HG03565 (cell line): ENCODE data around the gene SLC22A23.
"Not testable (repeated sequence)": the region's sequence is repeated elsewhere in the genome, so short reads cannot be mapped to it uniquely, and the experiment has no call there.

Experiments
- ATAC-seq: cut with Tn5 transposase; IDR thresholded peaks from one replicate; pipeline ENCODE4 v1.9.1; 2021; ENCODE audit warnings: mild to moderate bottlenecking, moderate library complexity; ENCODE audit not compliant: unreplicated experiment

SLC22A23 gene

DNA sequence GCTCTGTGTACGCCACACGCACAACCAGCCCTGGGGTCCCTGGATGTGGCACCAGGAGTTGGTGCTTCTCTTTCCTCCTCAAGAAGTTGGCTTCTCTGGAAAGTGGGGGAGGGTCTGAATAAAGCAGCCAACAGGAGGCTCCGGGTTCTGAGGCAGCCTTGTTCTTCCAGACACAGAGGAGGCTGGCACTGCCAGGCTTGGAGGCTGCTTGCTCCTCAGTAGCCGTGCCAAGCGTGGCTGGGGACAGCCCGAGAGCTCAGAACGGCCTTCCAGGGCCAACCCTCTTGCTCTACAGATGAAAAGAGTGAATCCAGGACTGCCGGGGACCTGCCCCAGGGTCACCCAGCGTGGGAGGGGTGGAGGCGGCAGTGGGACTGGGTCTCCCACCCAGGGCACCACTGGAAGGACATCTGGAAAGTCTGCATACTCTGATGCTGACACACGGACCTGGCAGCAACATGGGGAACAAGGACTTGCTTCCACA, 70.4 kb downstream of the SLC22A23 start:
- ATAC-seq: no peak

DNA sequence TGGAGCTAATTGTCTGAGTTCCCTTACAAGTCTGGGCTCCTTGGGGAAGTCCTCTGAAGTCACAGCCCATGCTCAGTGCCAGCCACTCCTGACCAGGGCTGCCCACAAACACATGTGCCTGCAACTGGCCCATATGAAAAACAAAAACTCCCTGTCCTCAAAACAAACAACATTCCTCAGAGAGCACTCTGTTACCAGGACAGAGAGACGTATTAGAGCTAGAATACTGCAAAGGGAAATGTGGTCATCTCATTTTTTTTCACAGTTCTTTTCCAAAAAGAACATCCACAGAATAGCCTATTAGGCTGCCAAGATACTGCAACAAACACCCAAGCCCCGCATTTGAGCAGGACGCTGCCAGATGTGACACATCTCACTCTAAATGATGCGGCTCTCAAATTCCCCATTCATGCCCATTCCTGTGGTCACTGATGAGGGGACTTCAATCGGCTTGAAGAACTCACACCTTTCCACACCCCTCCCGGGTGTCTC, 71.1 kb downstream of the SLC22A23 start:
- no peak for ATAC-seq

DNA sequence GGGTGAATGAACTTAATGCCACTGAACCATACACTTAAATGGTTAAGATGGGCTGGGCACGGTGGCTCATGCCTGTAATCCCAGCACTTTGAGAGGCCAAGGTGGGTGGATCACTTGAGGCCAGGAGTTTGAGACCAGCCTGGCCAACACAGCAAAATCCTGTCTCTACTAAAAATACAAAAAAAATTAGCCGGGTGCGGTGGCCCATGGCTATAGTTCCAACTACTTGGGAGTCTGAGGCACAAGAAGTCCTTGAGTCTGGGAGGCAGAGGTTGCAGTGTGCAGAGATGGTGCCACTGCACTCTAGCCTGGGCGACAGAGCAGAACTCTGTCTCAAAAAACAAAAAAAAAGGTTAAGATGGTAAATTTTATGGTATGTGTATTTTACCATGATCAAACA, 71.7 kb downstream of the SLC22A23 start:
- not testable (repeated sequence) for ATAC-seq

DNA sequence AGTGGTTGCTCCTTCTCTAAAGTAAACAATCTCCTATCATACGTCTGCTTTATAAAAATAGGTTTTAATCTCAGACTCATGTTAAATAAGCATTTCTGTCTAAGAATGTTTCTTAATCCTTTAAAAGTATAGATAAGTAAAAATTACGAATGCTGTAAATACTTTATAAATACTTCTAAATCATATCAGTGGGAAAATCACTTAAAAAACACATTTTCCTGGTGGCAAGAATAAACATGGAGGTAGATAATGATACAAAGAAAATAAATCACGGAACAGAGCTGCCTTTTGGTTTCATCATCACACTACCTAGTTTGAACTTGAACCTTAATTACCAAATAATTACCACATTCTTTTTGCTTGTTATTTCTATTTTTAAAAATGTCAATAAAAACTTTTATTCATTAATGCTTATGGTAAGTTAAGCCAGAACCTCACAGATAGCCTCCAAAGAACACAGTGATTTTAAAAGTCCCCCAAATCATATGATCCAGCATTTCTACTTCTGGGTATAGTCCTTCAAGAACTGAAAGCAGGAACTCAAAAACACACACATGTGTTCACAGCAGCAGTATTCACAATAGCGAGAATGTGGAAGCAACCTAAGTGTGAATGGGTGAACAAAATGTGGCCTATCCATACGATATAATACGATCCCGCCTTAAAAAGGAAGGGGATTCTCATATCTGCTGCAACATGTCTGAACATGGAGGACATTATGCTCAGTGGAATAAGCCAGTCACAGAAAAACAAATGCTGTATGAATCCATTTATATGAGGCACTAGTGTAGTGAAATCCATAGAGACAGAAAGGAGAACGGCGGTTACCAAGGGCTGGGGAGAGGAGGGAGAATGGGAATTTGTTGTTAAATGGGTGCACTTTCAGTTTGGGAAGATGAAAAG, 72.4 kb downstream of the SLC22A23 start:
- ATAC-seq: no peak

DNA sequence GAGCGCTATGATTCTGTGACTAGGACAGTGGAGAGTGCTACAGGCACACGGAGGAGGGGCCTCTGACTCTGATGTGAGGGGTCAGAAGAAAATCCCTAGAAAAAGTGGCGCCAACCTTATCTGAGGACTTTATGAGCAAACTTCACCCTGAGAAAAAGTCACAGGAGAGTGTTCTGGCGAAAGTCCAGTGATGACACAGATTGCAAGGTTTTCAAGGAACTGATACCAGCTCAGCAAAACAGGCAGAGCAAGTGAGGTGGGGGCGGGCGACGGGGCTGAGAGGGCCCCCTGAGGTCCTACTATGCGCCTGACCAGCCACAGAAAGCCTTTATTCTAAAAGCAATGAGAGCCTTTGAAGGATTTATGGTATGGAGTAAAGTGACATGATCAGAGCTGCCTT, 73.3 kb downstream of the SLC22A23 start:
- ATAC-seq: no peak

DNA sequence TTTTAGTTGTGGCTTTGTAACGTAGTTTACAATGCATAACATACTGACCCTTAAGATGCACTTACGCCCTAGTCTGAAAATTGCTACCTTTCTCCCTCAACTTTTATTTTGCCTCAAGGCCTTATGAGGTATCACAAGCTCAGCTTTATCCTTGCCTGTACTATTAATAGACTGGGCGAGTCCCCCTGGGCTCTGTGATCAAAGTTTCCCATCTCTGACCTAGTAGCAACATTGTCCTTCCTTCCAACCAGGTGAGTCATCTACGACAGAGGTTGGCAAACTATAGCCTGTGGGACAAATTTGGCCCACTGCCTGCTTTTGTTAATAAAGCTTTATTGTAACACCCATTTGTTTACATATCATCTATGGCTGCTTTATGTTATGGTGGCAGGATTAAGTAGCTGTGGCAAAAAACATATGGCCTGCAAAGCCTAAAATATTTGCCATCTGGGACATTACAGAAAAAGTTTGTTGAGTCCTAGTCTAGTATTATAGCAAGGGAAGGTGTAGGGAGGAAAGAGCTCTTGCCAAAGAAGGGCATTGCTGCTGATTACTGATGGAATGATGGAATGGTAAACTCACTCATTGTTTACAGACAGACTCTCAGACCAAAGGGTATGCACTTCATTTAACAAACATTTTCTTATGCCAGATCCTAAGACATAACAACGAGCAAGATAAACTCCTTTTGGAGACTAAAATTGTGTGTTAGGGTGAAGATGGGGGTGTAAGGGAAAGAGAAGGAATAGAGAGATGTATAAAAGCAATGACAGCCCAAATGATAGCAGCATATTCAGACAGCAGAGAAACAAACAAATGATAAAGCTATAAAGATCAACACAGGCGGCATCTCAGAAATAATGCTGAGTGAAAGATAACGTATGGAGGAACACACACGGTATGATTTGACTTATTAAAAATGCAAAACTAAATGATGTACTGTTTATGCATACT, 74.2 kb downstream of the SLC22A23 start:
- no peak for ATAC-seq

DNA sequence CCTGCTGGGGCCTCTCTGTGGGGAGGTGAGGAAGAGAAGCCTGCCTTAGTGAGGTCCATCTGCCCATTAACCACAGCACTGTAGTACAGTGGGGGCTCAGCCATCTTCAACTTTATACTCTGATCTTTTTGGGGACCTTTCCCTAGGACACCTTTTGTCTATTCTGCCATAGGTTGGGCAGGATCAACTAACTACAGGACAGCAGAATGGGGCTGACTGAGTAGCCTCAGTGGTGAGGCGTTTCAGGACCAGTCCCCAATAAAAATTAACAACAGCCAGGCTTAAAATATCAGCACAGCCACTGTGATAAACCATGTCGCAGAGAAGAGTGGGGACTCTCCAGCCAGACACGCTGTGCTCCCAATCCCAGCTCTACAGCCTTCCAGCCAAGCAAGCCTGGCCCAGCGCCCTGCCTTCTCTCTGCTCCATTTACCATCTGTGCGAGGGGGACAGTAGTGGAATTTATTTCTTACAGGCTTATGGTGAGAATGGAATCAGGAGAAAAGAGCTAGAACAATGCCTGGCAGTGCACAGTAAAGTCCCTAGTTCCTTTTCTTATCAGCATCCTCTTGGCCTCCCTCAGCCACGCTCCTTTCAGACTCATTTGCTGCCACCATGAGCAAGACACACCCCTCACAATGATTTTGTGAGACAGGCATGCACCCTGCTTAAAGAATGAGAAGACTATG, 75.5 kb downstream of the SLC22A23 start:
- no peak for ATAC-seq

DNA sequence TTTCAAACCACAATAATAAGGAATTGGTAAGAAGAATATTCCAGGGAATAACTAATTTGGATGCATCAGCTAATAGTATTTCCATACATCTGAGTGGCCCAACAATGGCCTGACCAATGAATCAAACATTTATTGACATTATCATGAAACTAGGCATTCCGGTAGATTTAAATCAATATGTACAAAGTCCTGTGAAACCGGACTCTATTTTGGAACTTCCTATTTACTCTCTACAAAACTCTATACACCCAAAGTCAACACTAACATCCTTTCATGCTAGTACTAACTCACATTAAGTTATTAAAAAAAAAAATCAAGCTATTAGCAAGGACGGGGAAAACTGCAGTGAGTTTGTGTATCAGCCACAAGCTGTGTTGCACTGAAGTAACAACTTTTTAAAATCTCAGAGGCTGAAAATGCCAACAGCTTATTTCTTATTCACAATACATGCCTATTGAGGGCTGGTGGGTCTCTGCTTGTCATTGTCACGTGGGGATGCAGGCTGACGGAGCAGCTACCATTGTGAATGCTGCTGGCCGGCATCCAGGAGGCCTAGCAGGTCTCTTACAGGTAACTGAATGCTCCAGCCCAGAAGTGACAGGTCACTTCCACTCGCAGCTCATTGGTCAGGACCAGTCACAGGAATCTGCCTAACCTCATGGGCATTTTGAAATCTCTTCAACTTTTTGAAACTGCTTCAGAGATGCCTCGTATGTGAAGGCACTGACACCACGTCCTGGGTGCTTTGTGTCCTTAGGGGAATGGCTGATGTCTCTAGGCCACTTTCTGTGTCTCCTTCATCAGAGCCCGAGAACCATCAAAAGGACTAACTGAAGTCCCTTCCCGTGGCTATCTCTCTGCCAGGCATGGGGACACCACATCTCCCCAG, 76.3 kb downstream of the SLC22A23 start:
- ATAC-seq: no peak

DNA sequence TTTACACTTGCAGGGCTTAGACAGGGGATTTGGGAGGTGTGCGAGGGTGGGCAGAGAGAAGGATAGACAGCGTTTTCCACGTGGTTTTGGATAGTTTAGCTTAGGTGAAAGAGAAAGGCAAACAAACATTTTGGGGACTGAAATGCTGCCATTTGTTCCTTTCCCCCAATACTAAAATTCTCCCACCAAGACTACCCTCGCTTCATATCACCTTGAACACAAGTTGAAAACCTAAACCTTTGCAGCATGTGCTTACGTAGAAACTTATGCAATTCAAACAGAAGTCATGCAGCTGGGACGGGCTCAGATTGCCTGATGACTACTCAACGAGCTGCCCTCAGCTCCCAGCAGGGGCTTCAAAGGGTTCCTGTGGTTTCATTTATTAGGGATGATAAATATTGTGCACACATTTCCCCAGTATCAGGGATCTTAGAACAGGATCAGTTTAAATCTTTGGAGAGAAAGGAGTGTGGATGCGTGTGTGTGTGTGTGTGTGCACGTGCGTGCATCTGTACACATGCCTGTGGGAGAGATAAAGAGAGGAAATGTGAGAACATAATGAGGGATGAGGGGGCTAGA, 77.3 kb downstream of the SLC22A23 start:
- no peak for ATAC-seq

DNA sequence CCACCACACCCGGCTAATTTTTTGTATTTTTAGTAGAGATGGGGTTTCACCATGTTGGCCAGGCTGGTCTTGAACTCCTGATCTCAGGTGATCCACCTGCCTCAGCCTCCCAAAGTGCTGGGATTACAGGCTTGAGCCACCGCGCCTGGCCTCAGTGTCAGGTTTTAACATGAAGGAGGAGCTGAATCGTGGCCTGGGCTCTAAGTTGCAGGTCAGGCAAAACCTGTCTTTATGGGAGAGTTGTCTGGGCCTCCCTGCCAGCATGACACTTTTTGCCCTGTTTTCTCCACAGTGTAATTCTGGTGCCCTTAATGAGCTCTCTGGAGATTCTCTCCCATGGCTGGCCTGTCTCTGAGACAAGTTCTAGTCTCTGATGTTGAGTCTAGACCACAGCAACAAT, 78.0 kb downstream of the SLC22A23 start:
- not testable (repeated sequence) for ATAC-seq

DNA sequence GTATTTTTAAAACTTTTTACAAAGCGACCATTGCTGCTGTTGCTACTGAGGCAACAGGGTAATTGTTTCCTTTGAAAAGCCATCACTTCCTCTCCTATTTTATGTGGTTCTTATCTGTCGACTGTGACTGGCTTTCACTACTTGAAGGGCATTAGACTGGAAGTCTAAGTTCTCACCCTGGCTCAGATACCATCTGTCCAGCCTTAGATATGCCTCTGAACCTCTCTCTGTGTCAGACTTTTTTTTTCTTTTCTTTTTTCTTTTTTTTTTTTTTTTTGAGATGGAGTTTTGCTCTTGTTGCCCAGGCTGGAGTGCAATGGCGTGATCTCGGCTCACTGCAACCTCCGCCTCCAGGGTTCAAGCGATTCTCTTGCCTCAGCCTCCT, 78.5 kb downstream of the SLC22A23 start:
- ATAC-seq: not testable (repeated sequence)

DNA sequence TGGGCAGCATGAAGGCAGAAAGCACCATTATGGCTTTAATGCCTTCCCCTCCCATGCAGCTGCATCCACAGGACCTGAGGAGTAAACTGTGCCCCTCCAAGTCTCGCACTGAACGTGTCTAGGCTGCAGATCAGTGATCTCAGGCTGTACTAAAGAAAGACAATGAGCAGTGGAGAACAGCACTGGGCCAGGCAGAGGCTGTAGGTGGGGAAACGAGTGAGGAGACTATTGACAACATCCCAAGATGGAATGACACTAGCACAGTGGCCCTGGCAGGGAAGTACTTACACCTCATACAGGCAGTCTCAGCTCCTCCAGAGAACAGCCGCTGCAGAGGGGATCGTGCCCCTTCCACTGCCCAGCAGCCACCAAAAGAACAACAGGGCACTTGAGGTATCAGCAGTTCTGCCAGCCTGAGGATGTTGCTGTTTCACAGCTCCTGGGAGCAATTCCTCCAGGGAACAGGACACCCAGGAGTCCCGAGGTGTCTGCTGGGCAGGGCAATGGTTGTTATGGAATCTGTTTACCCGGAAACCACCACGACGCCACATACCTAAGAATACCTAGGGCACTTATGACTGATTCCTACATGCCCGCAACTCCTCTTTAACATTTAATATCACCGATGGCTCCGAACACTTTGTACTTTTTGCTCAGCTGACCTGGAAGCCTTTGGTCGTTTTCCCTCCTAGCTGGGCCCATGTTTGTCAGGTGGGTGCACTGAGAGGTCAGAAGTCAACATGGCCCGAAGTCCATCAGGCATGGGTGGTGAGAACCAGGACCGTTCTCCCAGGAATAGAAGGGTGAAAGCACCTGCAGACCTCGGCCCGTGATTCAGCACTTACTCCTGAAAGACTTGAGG, 79.1 kb downstream of the SLC22A23 start:
- no peak for ATAC-seq

DNA sequence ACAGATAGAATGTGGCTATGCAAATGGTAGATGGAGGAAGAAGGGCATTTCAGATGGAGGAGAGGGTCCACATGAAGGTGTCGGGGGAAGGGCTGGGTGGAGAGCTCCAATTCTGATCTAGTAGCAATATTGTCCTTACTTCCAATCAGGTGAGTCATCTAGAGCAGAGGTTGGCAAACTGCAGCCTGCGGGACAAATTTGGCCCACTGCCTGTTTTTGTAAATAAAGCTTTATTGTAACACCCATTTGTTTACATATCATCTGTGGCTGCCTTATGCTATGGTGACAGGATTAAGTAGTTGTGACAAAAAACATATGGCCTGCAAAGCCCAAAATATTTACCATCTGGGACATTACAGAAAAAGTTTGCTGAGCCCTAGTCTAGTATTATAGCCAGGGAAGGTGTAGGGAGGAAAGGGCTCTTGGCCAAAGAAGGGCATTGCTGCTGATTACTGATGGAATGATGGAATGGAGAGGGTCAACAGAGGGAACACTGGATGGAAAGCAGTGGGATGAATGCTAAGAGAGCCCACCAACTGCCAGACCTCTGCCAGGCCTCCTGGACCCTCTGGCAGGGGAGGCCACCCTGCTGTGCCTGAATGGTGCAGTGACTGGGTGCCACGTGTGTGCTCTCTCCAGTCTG, 79.8 kb downstream of the SLC22A23 start:
- no peak for ATAC-seq

DNA sequence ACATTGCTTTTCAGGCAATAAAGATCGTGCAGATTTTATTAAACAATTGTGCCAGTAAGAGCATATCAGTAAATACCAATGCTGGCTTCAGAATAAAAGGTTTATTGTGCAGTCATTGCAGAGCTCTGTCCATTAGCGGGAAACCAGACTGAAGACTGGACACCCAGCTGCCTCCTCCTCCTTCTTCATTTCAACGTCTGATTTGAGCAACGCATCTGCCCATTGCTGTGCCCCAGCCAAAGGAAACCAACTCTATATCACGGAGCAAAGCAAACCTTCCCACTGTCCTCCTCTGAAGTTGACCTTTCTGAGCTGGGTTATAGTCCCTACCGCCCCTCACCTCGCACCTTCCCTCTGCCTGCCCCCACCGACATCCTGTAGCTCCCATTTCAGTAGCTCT, 80.8 kb downstream of the SLC22A23 start:
- no peak for ATAC-seq

DNA sequence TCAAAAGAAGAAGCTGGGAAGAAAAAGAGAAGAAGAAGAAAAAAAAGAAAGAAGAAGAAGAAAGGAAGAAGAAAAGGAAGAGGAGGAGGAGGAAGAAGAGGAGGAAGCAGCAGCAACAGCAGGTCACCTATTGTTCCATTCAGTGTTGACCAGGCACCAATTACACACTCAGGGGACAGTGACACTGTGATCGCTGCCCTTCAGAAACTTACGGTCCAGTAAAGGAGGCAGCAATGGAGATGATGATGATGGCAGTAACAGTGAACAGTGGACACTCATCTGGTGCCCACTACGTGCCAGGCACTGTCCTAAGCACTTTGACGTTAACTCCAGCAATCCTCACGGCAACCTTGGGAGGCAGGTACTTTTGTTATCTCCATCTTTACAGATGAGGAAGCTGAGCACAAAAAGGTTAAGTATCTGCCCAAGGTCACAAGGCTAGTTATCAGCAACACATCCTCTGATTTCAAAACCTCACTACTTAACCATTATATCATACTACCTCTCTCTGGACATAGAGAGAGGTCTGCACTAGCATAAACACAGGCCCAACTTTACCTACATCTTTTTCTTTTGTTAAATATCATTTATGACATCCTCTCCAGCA, 83.2 kb downstream of the SLC22A23 start:
- no peak for ATAC-seq

DNA sequence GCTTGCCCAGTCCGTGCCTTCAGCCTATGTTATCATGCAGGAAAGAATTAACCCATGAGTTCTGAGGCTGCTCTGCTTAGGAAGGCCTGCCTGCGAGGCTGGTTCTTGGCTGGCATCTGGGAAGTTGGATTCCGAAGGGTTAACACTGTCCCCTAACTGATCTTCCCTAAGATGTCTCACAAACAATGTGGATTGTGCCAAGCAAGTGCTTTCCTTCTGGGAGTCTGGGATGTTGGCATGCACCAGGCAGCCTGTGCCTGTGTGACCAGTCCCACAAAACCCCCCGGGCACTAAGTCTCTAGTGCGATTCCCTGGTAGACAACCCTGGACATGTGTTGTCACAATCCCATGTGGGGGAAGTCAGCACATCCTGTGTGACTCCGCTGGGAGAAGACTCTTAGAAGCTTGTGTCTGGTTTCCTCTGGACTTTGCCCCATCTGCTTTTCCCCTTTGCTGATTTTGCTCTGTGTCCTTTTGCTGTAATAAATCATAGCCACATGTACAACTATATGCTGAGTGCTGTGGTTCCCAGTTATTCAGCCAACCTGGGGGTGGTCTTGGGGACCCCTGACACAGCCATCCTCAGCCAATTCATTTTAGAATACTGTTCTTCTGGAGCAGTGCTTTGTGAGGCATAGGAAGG, 83.8 kb downstream of the SLC22A23 start:
- ATAC-seq: no peak

DNA sequence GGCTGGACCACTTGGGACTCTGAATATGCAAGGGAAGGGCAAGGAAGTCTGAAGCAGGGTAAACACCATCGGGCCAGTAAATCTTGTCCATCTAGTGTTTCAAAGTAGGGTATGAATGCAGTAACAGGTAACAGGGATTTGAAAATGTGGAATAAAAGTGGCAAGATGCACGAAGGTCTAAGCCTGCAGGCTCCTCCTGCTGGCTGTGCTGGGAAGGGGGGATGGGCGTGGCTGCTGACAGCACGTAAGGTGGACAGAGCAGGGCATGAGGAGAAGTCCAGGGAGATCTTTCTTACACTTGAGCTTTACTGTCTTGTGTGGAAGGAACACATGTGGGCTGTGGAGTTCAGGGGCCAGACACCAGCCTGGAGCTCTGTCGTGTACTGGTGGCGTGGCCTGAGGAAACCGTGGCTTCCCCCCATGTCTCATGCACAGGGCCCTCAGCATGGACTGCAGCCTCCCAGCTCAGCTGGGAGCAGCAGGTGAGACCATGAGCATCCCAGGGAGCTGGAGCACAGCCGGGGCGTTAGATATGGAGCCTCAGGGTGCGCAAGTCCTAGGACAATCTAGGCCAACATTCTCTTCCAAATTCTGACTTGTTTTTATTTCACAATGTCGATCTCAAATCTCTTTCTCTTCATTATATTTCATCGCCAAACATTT, 84.5 kb downstream of the SLC22A23 start:
- ATAC-seq: no peak
